Adipocyte (in vitro differentiated cells): ENCODE results near the gene ST6GALNAC1.

Source experiments
- DNase-seq: peaks from one replicate; pipeline ENCODE4 v3.0.0-alpha.2; 2015; ENCODE audit warnings: low read depth
- H3K27me3 ChIP-seq: replicated peaks from 2 replicates; pipeline ENCODE4 v1.7.0; 2013; ENCODE audit warnings: mild to moderate bottlenecking, low read length, moderate library complexity; ENCODE audit not compliant: control insufficient read depth, insufficient read depth
- H3K36me3 ChIP-seq: 2 replicates; pipeline ENCODE4 v1.7.0; 2013; ENCODE audit warnings: low read length, mild to moderate bottlenecking, moderate library complexity; ENCODE audit not compliant: control insufficient read depth, insufficient read depth, severe bottlenecking
- H3K4me1 ChIP-seq: 2 replicates; pipeline ENCODE4 v1.7.0; 2013; ENCODE audit warnings: mild to moderate bottlenecking, low read length, moderate library complexity; ENCODE audit not compliant: control insufficient read depth, insufficient read depth
- H3K4me3 ChIP-seq: 2 replicates; pipeline ENCODE4 v1.7.0; 2013; ENCODE audit warnings: mild to moderate bottlenecking, low read length, moderate library complexity
- H3K9ac ChIP-seq: 2 replicates; pipeline ENCODE4 v1.7.0; 2013; ENCODE audit warnings: mild to moderate bottlenecking, low read length, moderate library complexity
- H3K9me3 ChIP-seq: 2 replicates; pipeline ENCODE4 v1.7.0; 2013; ENCODE audit warnings: mild to moderate bottlenecking, low read length, moderate library complexity; ENCODE audit not compliant: control insufficient read depth

The ST6GALNAC1 gene, protein sequence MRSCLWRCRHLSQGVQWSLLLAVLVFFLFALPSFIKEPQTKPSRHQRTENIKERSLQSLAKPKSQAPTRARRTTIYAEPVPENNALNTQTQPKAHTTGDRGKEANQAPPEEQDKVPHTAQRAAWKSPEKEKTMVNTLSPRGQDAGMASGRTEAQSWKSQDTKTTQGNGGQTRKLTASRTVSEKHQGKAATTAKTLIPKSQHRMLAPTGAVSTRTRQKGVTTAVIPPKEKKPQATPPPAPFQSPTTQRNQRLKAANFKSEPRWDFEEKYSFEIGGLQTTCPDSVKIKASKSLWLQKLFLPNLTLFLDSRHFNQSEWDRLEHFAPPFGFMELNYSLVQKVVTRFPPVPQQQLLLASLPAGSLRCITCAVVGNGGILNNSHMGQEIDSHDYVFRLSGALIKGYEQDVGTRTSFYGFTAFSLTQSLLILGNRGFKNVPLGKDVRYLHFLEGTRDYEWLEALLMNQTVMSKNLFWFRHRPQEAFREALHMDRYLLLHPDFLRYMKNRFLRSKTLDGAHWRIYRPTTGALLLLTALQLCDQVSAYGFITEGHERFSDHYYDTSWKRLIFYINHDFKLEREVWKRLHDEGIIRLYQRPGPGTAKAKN

DNA sequence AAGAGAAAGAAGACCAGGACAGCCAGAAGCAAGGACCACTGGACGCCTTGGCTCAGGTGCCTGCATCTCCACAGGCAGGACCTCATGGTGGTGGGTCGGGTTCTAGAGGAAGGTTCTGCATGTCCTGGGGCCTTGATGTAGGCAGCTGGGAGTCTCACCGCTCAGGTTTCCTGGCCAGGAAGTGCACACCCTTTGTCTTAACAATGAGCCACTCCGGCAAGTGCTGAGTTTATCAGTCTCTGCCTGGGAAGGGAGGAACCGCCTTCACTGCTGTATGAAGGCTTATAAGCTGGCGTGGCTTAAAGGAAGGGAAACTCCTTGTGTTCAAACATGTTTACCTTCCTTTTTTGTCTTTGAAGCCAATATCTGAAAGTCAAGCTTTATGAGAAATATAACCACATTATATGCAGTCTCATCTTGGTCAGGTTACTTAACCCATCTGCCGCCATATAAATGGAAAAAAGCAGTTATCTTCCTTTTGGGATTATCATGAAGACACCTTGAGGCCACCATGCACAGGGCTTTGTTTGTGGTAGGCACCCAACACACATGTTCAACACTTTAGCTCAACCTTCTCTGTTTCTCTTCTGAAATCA is at the start of gene ST6GALNAC1:
TSS of gene ST6GALNAC1 (minus strand) at position 205 of the 596 bp plus-strand sequence. CDS start at position 86, 119 bp downstream.
- Histone ChIP-seq H3K27me3 (peaks cover 9% of the 10 kb centered on the region), H3K36me3 (no peaks in the 10 kb centered on the region), H3K9ac (no peak within 1 kb of the TSS), H3K4me1 (peaks cover 4% of the 10 kb centered on the region), H3K9me3 (peaks cover 11% of the 10 kb centered on the region), H3K4me3 (no peak within 1 kb of the TSS)
- DNase-seq: no peak

DNA sequence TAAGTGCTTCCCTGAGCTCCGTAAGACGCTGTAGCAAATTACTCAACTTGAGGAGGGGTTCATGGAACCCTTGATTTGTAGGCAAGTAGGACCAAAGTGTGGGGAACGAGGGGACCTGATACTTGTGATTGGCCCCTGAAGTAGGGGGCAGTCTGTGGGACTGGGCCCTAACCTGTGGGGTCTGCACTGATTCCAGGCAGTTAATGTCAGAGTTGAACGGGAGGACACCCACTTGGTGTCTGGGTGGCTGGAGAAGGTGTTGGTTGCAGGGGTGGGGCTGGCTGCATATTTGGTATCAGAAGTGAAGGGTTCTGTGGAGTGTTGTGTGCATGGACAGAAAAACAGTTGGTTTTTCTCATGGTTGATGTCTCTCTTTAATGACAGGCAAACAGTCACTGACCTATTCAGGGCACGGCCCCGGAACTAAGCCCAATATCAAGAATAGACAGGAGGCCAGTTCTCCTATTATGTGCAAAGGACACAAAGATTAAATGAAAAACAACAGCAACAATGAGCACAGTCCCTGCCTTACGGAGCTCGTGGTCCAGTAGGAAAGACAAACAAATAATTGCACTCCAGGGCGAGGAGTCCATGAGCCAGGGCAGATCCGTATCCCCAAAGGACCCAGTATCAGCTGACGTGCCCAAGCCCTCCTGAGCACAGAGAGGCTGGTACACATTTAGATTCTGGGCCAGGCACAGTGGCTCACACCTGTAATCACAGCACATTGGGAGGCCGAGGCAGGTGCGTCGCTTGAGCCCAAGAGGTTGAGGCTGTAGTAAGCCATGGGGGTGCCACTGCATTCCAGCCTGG is 48.0 kb upstream of the ST6GALNAC1 start:
- Histone ChIP-seq H3K9me3 (no peaks in the 10 kb centered on the region), H3K4me1 (peaks cover 60% of the 10 kb centered on the region), H3K36me3 (peaks cover 9% of the 10 kb centered on the region), H3K4me3 (no peak overlapping the region), H3K27me3 (no peaks in the 10 kb centered on the region), H3K9ac (no peak overlapping the region)
- DNase-seq: no peak

DNA sequence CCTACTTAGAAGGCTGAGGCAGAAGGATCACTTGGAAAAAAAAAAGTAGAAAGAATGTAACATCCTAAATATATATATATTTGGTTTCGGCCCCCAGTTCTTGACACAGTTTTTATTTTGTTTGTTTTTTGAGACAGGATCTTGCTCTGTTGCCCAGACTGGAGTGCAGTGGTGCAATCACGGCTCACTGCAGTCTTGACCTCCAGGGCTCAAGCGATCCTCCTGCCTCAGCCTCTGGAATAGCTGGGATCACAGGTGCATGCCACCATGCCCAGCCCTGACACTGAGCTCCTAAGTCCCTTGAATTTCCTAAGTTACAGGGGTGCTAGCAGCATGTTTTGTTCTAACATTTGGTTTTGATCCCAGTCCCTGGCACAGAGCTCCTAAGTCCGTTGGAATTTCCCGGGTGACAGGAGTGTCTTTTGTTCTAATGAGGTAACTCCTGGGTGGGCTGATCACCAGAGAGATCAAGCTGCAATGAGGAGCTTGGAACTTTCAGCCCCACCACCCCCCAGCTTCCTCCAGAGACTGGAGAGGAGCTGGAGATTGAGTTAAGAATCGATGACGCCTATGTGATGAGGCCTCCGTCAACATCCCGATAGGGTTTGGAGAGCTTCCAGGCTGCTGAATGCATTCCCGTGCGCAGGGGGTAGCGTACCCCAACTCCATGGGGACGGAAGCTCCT is 47.2 kb upstream of the ST6GALNAC1 start:
- no peak overlapping the region for H3K9ac ChIP-seq
- H3K36me3 ChIP-seq: peaks cover 9% of the 10 kb centered on the region
- H3K27me3 ChIP-seq: no peaks in the 10 kb centered on the region
- H3K4me3 ChIP-seq: no peak overlapping the region
- DNase-seq: no peak
- peaks cover 59% of the 10 kb centered on the region for H3K4me1 ChIP-seq
- H3K9me3 ChIP-seq: no peaks in the 10 kb centered on the region

DNA sequence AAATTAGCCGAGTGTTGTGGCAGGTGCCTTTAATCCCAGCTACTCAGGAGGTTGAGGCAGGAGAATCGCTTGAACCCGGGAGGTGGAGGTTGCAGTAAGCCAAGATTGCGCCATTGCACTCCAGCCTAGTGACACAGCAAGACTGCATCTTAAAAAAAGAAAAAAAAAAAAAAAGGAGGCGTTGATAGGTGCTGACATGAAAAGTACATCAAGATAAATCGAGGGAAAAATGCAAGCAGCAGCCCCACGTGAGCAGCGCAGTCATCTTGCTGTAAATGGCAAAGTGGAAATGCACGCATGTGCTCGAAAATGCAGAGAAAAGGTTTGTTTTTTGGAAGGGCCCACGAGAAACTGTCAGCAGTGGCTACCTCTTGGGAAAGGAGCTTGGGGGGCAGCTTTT is 46.3 kb upstream of the ST6GALNAC1 start:
- DNase-seq: no peak
- Histone ChIP-seq H3K4me1 (peaks cover 54% of the 10 kb centered on the region), H3K4me3 (no peak overlapping the region), H3K27me3 (no peaks in the 10 kb centered on the region), H3K36me3 (peaks cover 9% of the 10 kb centered on the region), H3K9ac (no peak overlapping the region), H3K9me3 (no peaks in the 10 kb centered on the region)

DNA sequence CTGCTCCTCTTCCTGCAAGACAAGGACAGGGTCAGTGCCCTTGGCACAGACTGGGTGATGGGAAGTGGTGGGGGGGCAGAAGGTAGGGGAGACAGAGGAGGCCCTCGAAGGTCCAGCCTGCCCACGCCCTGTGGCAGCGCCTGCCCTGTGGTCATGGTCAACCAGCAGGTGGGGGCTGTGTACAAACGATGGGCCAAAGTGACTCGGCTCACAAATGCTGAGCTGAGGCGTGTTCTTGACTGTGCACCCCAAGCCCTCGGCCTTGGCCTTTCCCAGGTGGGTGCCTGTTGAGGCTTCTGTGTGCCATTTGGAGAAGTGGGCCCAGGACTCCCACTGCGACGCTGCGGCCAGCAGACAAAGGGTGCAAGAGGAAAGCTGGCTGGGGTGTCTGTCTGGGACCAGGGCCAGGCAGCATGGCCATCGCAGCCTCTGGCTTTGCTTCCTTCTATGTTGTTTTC is 44.6 kb upstream of the ST6GALNAC1 start:
- DNase-seq: no peak
- H3K9ac ChIP-seq: peak overlapping the region; percentile 76
- peaks cover 46% of the 10 kb centered on the region for H3K4me1 ChIP-seq
- peak overlapping the region; percentile 30 for H3K4me3 ChIP-seq
- H3K27me3 ChIP-seq: no peaks in the 10 kb centered on the region
- H3K36me3 ChIP-seq: peaks cover 21% of the 10 kb centered on the region
- H3K9me3 ChIP-seq: no peaks in the 10 kb centered on the region

DNA sequence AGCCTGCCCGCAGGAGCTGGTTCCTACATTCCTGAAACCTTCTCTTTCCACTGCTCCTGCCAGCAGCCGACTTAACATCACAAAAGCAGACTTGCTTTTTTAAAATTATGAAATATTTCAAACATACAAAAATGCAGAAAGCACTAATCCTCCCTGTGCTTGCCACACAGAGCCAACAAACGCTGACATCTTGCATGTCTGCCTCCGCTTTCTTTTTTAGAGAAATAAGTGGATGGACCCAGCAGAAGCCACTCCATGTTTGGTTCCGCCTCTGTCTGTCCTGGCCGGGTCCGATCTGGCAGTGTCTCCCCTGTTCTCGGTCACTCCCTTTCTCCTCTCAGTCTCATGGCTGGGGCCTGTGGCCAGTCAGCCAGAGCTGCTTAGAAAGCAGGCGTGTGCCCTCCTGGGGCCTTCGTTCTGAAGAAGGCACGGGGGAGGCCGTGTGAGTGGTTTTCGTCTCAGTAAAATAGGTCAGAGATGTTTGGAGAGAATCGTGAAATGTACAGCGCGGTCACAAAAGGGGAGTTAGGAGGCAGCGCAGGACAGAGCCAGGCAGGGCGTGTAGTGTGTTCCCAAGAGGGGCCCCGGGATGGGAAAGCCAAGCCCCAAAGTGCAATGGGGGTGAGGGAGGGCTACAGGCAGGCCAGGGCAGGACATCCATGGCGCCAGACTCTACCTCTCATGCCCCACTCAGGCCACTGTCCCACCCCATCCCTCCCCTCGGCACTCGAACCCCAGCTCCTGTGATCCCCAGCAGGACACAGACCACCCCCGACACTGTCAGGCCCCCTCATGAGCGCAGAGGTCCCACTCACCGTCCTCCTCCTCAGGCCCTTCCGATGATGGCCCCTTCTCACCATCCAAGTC is 44.0 kb upstream of the ST6GALNAC1 start:
- DNase-seq: peak; percentile 75
- peaks cover 47% of the 10 kb centered on the region for H3K4me1 ChIP-seq
- peak overlapping the region; percentile 76 for H3K9ac ChIP-seq
- H3K9me3 ChIP-seq: no peaks in the 10 kb centered on the region
- peaks cover 28% of the 10 kb centered on the region for H3K36me3 ChIP-seq
- no peaks in the 10 kb centered on the region for H3K27me3 ChIP-seq
- peak overlapping the region; percentile 36 for H3K4me3 ChIP-seq

DNA sequence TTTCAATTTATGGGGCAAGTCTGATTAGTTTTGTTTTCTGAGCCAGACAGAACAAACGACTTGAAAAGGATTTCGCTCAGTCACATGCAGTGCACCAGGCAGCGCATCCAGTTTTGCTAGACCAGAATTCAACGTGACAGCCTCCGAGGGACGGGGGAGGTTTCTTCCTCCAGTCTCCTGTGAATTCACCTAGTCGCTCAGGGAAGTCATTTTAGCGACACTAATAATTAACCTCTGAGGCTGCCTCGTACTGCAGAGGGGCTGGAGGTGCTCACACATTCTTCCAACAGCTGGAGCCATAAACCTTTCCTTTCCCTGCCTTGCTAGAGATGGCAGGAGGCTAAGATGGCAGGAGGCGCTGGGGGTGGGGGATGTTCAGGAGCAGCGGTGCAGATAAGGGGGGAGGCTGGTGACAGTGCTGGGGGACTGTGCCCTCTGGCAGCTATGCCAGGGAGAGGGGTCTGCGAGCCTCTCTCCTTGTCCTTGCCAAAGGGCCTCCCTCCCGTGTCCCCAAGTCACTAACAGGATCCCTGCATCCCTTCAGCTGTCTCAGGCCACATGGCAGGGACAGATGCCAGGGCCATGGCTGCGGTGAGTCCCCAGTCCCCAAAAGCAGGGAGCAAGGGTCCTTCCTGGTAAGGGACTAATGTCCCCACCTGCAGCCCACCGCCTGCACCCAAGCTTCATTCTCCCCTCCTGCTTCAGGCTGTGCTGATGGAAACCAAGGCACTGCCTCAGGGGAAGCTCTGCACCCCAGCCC is 43.2 kb upstream of the ST6GALNAC1 start:
- Histone ChIP-seq H3K4me3 (peak overlapping the region; percentile 36), H3K9ac (peak overlapping the region; percentile 76), H3K36me3 (peaks cover 28% of the 10 kb centered on the region), H3K9me3 (no peaks in the 10 kb centered on the region), H3K27me3 (no peaks in the 10 kb centered on the region), H3K4me1 (peaks cover 53% of the 10 kb centered on the region)
- DNase-seq: no peak

DNA sequence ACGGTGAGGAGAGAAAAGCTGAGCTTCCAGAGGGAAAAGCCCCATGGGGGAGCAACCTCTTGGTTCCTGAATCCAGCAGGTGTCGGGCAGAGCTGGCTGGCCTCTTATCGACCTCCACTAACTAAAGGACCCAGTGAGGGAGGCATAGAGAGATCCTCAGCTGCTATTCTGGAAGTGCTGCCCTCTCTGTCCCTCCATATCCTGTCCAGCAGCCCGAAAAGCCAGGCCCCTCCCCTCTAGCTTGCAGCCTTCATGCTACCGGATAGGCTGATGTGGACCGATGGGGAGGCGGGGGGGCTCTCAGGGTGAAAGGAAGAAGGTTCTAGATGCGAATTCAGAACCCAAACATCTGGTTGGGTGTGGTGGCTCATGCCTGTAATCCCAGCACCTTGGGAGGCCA is 42.3 kb upstream of the ST6GALNAC1 start:
- H3K9me3 ChIP-seq: no peaks in the 10 kb centered on the region
- peaks cover 59% of the 10 kb centered on the region for H3K4me1 ChIP-seq
- H3K9ac ChIP-seq: peak overlapping the region; percentile 31
- H3K36me3 ChIP-seq: peaks cover 21% of the 10 kb centered on the region
- no peak for DNase-seq
- H3K4me3 ChIP-seq: no peak overlapping the region
- H3K27me3 ChIP-seq: no peaks in the 10 kb centered on the region

DNA sequence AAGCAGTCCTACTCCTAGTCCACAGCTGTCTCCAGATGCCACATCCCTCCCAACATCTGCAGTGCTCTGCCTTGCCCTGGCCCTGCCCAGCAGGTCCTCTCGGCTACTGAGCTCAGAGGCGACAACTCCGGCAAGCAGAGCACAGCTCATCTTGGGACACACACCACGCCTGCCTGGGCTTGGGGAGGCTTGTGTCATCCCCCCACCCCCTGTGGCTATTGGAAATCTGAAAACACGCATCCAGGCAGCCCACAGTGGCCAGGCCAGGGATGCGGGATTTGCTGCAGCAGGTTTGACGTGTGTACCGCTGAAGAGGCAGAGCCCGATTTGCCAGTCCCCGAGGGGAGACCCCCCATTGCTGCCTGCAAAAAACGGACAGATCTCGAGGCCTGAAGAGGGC is 41.8 kb upstream of the ST6GALNAC1 start:
- no peak for DNase-seq
- Histone ChIP-seq H3K27me3 (no peaks in the 10 kb centered on the region), H3K9ac (no peak overlapping the region), H3K9me3 (no peaks in the 10 kb centered on the region), H3K4me1 (peaks cover 59% of the 10 kb centered on the region), H3K4me3 (no peak overlapping the region), H3K36me3 (peaks cover 25% of the 10 kb centered on the region)
